Pericardium fibroblast (primary cell): ENCODE measurements around the gene ACOXL. TPM values are rescaled to one million over a fixed set of nuclear protein-coding genes. Genes with fewer than 3 reads are reported as not detected.

ENCODE experiments used
- total RNA-seq: library from RNA; depleted of rRNA; stranded (reverse); fragments of >200 nt; gene quantifications from 2 replicates; pipeline ENCODE4 v1.2.3, GENCODE V29; 2015

The ACOXL gene
- total RNA-seq, result not detected in 2 replicates

DNA sequence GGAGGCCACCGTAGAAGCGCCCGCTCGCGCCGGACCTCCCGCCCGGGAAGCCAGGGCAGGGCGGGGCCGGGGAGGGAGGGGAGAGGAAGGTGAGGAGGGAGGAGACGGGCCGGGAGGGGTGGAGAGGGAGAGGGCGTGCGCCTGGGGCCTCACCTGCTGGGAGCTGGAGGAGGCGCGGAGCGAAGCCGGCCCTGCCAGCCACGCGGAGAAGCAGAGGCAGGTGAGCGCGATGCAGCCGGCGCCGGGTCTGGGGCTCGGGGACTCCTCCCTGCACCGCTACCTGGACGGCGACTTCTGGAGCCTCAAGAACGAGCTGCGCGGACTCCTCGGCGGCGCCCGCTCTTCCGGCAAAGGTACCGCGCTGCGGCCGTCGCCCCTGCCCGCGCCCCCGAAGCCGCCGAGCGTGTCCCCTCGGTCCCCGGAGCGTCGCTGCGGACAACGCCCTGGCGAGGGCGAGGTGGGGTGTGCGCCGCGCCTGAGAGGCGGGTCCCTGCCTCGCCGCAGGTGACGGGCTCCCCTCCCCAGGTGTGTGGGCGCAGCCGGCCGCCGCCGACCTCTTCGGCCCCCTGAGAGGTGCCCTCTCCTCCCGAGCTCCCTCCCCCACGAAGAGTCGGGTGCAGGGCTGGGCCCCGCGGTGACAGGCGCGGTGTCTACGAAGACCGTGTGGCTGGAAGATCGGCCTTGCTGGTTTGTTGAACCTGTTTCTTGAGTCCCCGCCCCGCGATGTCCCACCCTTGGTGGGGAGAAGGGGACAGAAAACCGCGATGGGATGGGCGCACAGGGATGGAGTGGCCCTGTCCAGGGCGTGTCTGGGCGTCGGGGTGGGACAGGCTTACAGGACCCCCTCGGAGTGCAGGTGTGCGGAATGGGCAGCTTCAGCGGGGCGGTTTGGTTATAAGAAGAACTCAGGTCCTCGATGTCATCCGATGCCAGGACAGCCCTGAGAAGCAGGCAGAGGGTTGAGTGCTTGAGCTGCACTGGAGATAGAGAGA is at the start of gene ACOXL:
Gene ACOXL, plus strand, starts transcription at position 152 of the 992 bp plus-strand sequence. CDS start 35,817 bp downstream, outside the sequence.

DNA sequence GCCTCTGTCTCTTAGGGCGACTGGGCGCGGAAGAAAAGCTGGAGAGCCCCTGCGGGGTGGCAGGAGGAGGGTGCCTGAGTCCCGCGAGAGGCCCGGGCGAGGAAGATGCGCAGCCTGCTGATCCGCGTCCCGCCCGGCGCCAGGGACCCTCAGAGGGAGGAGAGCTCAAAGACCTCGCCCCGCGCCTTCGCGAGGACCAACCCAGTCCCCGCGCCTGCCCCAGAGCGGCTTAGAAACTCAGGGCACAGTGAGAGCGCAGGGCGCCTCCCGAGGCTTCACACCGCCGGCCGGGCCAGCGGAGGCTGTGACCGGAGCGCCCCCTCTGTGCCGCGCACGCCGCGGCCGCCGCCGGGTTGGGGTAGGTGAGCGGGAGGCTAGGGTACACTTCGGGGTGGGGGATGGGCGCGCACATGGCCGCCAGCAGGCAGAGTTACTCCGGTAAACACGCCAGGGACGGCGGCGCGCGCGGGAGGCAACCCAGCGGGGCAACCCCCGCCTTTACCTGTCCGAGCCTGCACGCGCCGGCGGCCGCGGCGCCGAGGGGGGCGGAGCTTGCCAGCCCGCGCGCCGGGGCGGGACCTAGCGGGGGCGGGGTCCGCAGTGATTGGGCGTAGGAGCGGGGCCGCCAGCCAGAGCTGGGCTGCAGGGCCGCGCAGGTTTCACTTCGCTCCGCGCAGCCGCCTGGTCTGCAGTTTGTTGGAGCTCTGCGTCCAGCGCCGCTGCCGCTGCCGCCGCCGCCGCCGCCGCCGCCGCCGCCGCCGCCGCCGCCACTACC is 388.1 kb downstream of the ACOXL start, which contains the start of gene BCL2L11:
Gene BCL2L11, plus strand, starts transcription at position 662 of the 775 bp plus-strand sequence. CDS start 2,832 bp downstream, outside the sequence.

Other genes with a start within 250 kb of the ACOXL start
- 3.5 and 16.8 TPM in 2 replicates for gene RGPD6, start 155.4 kb upstream of the ACOXL start, total RNA-seq
- 1.6 and 2.1 TPM in 2 replicates for gene BUB1, start 54.5 kb upstream of the ACOXL start, total RNA-seq